NCI-H1694 treated with DMSO at 0.1 percent for 48 hours (cell line): ENCODE data around the gene PLIN1.

Experiments
- DNase-seq: peaks from one replicate; lab custom pipeline; 2025; lab: John Stamatoyannopoulos, UW

PLIN1 gene

GRCh38 chr15:89654301-89654761, 24.8 kb downstream of the PLIN1 start:
- no peak for DNase-seq

DNA sequence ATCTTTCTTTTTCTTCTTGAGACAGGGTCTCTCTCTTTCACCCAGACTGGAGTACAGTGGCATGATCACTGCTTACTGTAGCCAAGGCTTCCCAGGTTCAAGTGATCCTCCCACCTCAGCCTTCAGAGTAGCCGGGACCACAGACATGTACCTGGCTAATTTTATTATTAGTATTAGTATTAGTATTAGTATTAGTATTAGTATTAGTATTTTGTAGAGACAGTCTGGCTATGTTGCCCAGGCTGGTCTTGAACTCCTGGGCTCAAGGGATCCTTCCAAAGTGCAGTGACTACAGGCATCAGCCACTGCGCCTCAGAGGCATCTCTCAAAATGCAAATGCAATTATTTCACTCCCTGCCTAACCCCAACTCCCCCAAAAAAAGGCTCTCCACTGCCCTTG, 25.6 kb downstream of the PLIN1 start:
- no peak for DNase-seq

GRCh38 chr15:89652666-89653065, 26.5 kb downstream of the PLIN1 start:
- DNase-seq, result no peak

DNA sequence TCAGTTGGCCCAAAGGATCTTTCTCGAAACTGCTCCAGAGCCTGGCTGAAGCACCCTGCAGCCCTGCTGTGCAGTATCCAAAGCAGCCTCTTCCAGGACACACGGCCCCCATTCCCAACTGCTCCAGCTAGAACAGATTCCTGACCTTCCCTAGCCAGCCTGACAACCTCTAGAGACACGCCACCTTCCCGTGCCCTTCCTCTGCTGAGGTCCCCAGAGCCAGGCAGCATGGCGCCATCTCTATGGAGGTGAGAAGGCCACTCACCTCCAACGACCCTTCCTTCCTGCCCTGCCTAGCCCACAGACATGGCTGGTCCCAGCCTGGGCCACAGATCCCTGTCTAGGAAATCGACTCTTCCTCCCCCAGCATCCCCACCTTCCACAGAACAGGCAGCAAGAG, 27.0 kb downstream of the PLIN1 start:
- DNase-seq, result no peak

GRCh38 chr15:89649716-89650115, 29.5 kb downstream of the PLIN1 start:
- no peak for DNase-seq

GRCh38 chr15:89649013-89649625, 30.0 kb downstream of the PLIN1 start:
- no peak for DNase-seq

DNA sequence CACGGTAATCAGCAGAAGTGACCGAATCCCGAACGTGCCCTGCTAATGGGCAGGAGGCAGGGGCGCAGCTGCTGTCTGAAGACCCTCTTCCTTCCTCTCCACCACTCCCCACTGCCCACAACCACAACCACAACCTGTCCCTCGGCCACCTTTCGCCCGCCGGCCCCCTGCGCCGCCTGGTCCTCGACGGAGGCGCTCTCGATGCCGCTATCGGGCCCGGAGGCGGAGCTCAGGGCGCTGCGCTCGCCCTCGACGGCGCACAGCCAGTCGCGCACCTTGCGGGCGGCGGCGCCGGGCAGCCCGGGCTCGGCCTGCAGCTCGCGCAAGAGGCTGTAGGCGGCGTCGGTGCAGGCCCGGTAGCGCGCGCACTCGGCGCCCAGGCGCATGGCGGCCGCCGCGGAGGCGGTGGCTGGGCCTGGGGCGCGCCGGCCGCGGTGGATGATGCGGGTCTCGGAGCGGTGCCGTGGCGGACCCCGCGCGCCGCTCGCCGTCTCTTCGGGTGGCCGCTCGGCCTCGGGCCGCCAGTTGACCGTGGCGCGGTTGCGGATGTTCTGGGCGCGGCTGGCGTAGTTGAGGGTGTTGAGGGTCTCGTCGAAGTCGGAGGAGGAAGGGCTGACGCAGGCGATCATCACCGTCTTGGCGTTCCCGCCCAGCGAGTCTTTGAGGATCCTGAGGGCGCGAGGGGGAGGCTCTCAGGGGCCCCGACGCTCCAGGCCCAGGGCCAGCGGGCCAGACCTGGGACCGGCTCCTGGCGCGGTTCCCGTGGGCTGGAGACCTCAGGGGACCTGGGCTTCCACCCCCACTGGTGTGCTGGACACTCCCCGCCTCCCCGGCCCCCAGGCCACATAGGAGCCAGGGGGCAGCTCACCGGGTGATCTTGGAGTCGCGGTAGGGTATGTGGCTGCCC, 30.8 kb downstream of the PLIN1 start:
- DNase-seq, result no peak

GRCh38 chr15:89647191-89647851, 31.8 kb downstream of the PLIN1 start:
- peak; percentile 4 for DNase-seq

DNA sequence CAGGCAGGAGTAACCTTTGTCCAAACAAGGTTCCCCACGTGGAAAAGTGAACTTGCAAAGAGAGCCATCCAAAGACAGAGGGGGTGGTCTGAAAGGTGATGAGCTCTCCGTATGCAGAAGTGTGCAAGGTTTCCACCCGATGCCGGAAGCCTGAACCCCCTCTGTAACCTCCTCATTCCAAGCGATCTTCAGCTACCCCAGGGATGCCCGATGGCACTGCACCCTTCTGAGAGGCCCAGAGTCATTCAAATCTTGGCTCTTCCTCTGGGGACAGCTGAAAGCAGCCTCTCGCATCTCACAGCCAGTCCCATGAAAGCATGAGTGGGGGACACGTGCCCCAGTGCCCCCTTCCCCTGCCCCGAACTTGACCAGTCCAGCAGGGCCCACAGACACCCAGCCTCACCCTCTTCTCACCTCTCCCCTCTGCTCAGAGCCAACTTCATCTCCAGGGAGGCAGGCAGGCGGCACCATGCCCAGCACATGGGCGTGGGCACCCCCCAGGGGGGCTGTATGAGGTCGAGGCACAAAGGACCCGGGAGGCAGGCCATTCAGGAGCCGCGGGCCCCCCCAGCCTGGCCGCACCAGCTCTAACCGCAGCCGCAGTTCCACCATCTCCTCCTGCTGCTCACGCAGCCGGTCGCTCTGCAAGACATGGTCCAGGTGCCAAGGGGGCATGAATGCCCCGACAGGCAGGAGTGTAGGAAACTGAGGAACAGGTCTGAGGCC, 32.6 kb downstream of the PLIN1 start:
- no peak for DNase-seq

GRCh38 chr15:89645680-89646079, 33.5 kb downstream of the PLIN1 start:
- DNase-seq, result no peak

DNA sequence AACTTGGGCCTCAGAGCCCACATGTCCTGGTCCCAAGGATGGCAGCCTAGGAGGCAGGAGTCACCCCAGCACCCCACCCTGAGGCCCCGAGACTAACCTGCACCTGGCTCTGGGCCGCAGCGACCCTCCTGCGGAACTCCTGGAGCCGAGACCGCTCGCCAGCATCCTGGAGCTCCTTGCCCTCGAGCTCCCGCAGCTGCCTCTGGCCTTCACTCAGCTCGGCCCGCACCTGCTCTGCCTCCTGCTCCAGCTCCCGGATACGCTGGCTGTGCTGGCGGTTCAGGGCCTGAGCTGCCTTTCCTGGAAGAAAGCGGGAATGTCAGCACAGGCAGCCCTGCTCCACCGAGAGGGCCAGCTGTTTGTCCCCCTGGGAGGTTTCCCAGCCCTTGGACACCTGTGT, 37.1 kb downstream of the PLIN1 start:
- DNase-seq, result no peak

GRCh38 chr15:89641053-89641452, 38.1 kb downstream of the PLIN1 start:
- DNase-seq, result no peak

- DNase-seq, result no peak
These were observed 38.9 kb downstream of the PLIN1 start for GRCh38 chr15:89640245-89640644.

- no peak for DNase-seq
These were observed 45.6 kb downstream of the PLIN1 start for GRCh38 chr15:89633585-89633984.

DNA sequence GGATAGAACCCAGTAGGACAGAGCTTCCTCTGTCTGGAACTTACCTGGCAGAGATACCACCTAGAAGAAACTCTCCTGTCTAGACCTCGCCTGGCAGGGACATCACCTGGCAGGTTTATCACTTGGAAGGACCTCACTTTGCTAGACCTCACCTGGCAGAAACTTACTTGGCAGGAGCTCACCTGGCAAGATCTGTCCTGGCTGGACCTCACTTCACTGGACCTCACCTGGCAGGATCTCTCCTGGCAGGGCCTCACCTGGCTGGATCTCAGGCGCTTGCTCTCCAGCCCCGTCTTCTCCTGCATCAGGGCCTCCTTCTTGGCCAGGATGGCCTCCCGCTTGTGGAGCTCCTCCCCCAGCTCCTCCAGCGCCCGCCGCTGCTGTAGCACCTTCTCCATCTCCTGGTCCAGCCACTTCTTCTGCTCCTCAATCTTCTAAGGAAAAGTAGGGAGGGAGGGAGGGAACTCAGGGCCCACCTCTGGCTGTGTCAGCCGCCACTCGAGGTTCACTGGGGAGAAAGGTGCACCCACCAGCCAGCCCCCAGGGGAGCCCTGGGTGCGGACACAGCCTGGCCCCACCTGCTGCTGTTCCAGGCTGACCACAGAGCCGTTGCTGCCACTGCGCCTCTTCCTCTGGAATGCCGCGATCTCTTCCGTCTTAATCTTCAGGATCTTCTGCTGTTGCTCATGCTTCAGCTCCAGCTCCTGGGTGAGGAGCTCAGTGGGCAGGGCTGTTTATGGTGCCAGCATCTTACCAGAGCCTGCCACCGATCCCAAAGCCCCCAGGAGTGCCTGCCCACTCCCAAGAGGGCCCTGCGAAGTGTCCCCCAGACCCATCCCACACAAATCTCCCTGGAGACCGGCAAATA, 46.4 kb downstream of the PLIN1 start:
- DNase-seq, result no peak

- DNase-seq, result no peak
These were observed 47.3 kb downstream of the PLIN1 start for GRCh38 chr15:89631902-89632264.

DNA sequence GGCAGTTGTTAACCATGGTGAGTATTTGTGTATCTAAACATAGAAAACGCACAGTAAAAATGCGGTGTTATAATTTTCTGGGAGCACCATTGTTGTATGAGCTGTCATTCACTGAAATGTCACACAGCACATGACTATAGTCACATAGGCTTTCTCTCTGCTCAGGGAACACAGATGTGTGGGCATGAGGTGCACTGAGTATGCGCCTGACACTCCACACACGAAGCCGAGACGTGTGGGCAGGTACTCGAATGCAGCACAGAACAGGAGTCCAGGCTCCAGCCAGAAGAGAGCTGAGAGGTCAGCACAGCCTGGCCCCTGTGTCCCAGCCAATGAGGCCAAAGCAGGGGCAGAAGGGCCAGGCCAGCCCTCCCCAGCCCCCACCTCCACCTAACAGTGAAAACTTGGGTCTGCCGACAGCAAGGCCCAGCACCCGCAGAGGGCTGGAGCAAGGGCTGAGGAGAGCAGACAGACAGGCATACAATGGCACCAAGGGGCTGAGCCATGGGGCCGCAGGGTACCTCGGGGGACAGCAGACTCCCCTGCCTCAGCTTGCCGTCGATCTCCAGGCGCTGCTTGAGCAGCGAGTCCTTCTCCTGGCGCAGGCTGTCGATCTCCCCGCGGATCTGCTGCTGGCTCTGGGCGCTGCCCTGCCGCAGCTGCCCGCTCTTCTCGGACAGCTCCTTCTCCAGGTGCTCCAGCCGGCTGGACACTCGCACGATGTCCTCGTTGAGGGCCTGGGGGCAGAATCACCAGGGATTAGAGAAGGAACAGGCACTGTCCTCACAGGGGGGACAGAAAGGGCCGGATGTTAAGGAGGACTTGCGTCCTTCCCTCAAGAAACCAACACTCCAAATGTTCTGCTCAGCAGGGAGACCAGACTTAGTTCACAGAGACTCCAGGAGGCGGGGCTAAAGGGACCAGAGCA, 47.9 kb downstream of the PLIN1 start:
- no peak for DNase-seq

GRCh38 chr15:89630260-89630659, 48.9 kb downstream of the PLIN1 start:
- DNase-seq, result no peak

- no peak for DNase-seq
These were observed 49.3 kb downstream of the PLIN1 start for GRCh38 chr15:89629829-89630228.
